ENCODE data around the gene FOXP2. TPM values are rescaled to one million over a fixed set of nuclear protein-coding genes. Genes with fewer than 3 reads are reported as not detected.

FOXP2 gene
- total RNA-seq, 1 donor from 2014 or later = 1.1 TPM

DNA sequence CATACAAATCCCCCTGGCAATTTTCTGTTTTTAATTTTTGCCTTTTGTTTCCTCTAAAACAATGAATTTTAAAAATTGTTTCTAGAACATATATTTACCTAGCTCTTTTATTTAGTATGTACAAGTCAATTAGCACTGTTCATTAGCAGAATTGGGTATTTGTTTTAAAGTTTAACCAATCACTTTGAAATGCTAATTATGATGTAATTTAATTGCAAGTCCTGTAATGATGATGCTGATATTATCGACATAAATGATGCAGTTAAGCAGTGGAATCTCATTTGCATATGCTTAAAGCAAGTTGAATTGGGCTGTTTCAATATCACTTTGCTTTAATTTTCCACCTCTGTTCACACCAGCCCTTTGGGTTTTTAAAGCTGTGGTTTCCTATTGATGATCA is 2.7 kb downstream of the FOXP2 start:
- H3K4me3 Mint-ChIP-seq = no peak overlapping the region
- no peak overlapping the region for H3K4me3 ChIP-seq
- no peak overlapping the region for H3K27ac ChIP-seq
- H3K4me2 ChIP-seq = no peak overlapping the region
- H3K9me3 Mint-ChIP-seq = no peaks in the 10 kb centered on the region
- no peaks in the 10 kb centered on the region for H3F3A ChIP-seq (ENCODE audit: low read depth)
- H3K27me3 Mint-ChIP-seq (ENCODE audit: insufficient read depth, low read depth) = no peaks in the 10 kb centered on the region
- H3K9ac ChIP-seq = no peak overlapping the region
- no peak overlapping the region for H2AFZ ChIP-seq (replicated peaks)
- H3K27me3 ChIP-seq = no peaks in the 10 kb centered on the region
- H3K4me1 ChIP-seq = peaks cover 11% of the 10 kb centered on the region
- H3K79me2 ChIP-seq (ENCODE audit: low read depth) = no peaks in the 10 kb centered on the region
- H3K4me1 Mint-ChIP-seq = peaks cover 26% of the 10 kb centered on the region
- H4K20me1 ChIP-seq (ENCODE audit: low read depth) = no peaks in the 10 kb centered on the region
- no peaks in the 10 kb centered on the region for H3K9me3 ChIP-seq (ENCODE audit: low read depth)
- H3K36me3 Mint-ChIP-seq = no peaks in the 10 kb centered on the region
- H3K27ac Mint-ChIP-seq = no peak overlapping the region
- no peak for TF ChIP-seq EZH2phosphoT487 (IDR thresholded peaks at IDR 0.05)
- TF ChIP-seq EZH2 (IDR thresholded peaks at IDR 0.05) = no peak
- TF ChIP-seq, protein P1, sequence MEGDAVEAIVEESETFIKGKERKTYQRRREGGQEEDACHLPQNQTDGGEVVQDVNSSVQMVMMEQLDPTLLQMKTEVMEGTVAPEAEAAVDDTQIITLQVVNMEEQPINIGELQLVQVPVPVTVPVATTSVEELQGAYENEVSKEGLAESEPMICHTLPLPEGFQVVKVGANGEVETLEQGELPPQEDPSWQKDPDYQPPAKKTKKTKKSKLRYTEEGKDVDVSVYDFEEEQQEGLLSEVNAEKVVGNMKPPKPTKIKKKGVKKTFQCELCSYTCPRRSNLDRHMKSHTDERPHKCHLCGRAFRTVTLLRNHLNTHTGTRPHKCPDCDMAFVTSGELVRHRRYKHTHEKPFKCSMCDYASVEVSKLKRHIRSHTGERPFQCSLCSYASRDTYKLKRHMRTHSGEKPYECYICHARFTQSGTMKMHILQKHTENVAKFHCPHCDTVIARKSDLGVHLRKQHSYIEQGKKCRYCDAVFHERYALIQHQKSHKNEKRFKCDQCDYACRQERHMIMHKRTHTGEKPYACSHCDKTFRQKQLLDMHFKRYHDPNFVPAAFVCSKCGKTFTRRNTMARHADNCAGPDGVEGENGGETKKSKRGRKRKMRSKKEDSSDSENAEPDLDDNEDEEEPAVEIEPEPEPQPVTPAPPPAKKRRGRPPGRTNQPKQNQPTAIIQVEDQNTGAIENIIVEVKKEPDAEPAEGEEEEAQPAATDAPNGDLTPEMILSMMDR (IDR thresholded peaks at IDR 0.05) = no peak
- DNase-seq (ENCODE audit: low spot score) = no peak
- H3K36me3 ChIP-seq = no peaks in the 10 kb centered on the region

DNA sequence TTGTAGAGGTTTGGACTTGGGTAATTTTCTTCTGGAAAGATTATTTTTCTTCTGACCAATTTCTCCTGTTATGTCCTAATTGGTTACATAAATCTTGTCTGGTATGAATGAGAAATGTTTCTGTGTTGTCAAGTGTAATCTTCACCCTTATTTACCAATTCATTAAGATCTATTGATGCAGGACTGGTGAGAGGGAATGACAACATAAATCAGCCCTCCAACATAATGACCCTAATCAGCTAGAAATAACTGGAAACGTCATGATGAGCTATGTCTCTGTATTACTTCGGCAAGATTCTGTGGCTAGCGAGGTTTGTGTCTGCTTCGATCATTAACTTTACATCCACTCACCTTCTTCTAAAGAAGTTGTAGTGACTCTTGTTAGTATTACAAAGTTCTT is 3.5 kb downstream of the FOXP2 start:
- H3K27ac Mint-ChIP-seq = no peak overlapping the region
- peaks cover 11% of the 10 kb centered on the region for H3K4me1 ChIP-seq
- H4K20me1 ChIP-seq (ENCODE audit: low read depth) = no peaks in the 10 kb centered on the region
- no peaks in the 10 kb centered on the region for H3K36me3 Mint-ChIP-seq
- DNase-seq (ENCODE audit: low spot score) = no peak
- TF ChIP-seq EZH2phosphoT487 (IDR thresholded peaks at IDR 0.05) (no peak), EZH2 (IDR thresholded peaks at IDR 0.05) (no peak)
- TF ChIP-seq, protein P1 (IDR thresholded peaks at IDR 0.05) = no peak
- H3K4me3 Mint-ChIP-seq = peak overlapping the region; percentile 46
- H3K4me1 Mint-ChIP-seq = peaks cover 18% of the 10 kb centered on the region
- no peaks in the 10 kb centered on the region for H3F3A ChIP-seq (ENCODE audit: low read depth)
- H3K4me2 ChIP-seq = no peak overlapping the region
- H2AFZ ChIP-seq (replicated peaks) = no peak overlapping the region
- H3K9ac ChIP-seq = no peak overlapping the region
- no peaks in the 10 kb centered on the region for H3K27me3 Mint-ChIP-seq (ENCODE audit: insufficient read depth, low read depth)
- no peaks in the 10 kb centered on the region for H3K36me3 ChIP-seq
- no peaks in the 10 kb centered on the region for H3K9me3 Mint-ChIP-seq
- no peaks in the 10 kb centered on the region for H3K9me3 ChIP-seq (ENCODE audit: low read depth)
- H3K27me3 ChIP-seq = no peaks in the 10 kb centered on the region
- no peaks in the 10 kb centered on the region for H3K79me2 ChIP-seq (ENCODE audit: low read depth)
- H3K27ac ChIP-seq = no peak overlapping the region
- H3K4me3 ChIP-seq = no peak overlapping the region

DNA sequence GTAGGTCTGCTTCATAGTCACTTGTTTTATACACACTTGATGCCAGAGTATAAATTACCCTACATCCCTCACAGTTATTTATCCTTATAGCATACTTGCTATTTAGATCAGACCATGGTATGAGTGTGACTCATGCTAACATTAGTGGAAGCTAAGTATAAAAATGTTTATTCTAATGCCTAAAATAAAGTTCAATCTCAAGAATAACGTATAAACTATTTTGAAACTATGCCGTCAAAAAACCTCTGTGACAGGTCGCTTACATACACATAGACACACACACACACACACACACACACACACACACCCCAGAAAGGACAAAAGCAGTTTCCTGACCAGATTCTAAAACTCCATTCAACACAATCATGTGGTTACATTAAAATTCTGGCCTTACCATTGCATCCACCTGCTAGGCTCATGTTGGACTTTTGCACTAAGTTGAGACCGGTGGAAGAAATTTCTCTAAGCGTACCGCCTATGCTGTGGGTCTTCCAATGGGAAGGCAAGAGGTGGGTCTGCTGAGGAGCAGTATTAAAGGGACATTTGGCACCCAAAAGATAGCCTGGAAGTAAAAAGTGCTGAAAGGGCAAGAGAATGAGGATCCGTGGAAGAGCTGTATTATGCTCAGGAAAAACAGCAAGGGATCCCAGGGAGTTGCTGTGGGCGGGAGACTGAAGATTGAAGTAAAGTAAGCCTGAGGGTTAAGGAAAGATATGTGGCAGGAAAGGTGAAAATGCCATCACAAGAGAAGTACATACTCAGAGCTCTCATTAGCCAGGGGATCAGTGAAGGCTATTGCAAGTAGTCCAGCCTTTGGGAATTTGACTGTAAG is 5.0 kb downstream of the FOXP2 start:
- Histone ChIP-seq H4K20me1 (ENCODE audit: low read depth) (no peaks in the 10 kb centered on the region), H3K36me3 (no peaks in the 10 kb centered on the region), H3K27ac (no peak overlapping the region), H3K4me3 (no peak overlapping the region), H3K79me2 (ENCODE audit: low read depth) (no peaks in the 10 kb centered on the region), H3K27me3 (no peaks in the 10 kb centered on the region), H3K9me3 (ENCODE audit: low read depth) (no peaks in the 10 kb centered on the region), H3F3A (ENCODE audit: low read depth) (no peaks in the 10 kb centered on the region), H2AFZ (replicated peaks) (peak overlapping the region; percentile 61), H3K9ac (no peak overlapping the region), H3K4me2 (no peak overlapping the region), H3K4me1 (no peaks in the 10 kb centered on the region)
- Mint-ChIP-seq H3K36me3 (no peaks in the 10 kb centered on the region), H3K27ac (no peak overlapping the region), H3K4me3 (no peak overlapping the region), H3K27me3 (ENCODE audit: insufficient read depth, low read depth) (no peaks in the 10 kb centered on the region), H3K9me3 (no peaks in the 10 kb centered on the region), H3K4me1 (peaks cover 18% of the 10 kb centered on the region)
- peak; percentile 21 for DNase-seq (ENCODE audit: low spot score)
- TF ChIP-seq, protein P1 (IDR thresholded peaks at IDR 0.05) = no peak
- no peak for TF ChIP-seq EZH2phosphoT487 (IDR thresholded peaks at IDR 0.05)
- TF ChIP-seq EZH2 (IDR thresholded peaks at IDR 0.05) = no peak
